ENCODE results near the gene SLCO1B3.
"Not testable (repeated sequence)": the region's sequence is repeated elsewhere in the genome, so short reads cannot be mapped to it uniquely, and the experiment has no call there.

Gene SLCO1B3

GRCh38 chr12:20810487-20810886, at the start of gene SLCO1B3:
Gene SLCO1B3, plus strand, starts transcription at chr12:20810705. Its CDS starts 5,034 bp downstream, at chr12:20815739.
- no peak for DNase-seq (ENCODE audit: low read depth)

- DNase-seq (ENCODE audit: low read depth): no peak
These were observed 33.1 kb upstream of the SLCO1B3 start for GRCh38 chr12:20777420-20777819.

- DNase-seq (ENCODE audit: low read depth): no peak
These were observed 31.5 kb upstream of the SLCO1B3 start for GRCh38 chr12:20778969-20779368.

- DNase-seq (ENCODE audit: low read depth): not testable (repeated sequence)
These were observed 30.5 kb upstream of the SLCO1B3 start for GRCh38 chr12:20779971-20780370.

GRCh38 chr12:20783796-20784357, 26.6 kb upstream of the SLCO1B3 start:
- DNase-seq (ENCODE audit: low read depth): not testable (repeated sequence)

GRCh38 chr12:20792971-20793370, 17.5 kb upstream of the SLCO1B3 start:
- no peak for DNase-seq (ENCODE audit: low read depth)

GRCh38 chr12:20798554-20798953, 12.0 kb upstream of the SLCO1B3 start:
- DNase-seq (ENCODE audit: low read depth): no peak

- no peak for DNase-seq (ENCODE audit: low read depth)
These were observed 10.3 kb upstream of the SLCO1B3 start for GRCh38 chr12:20800160-20800559.

GRCh38 chr12:20801035-20801434, 9.5 kb upstream of the SLCO1B3 start:
- DNase-seq (ENCODE audit: low read depth): no peak

GRCh38 chr12:20805921-20806320, 4.6 kb upstream of the SLCO1B3 start:
- DNase-seq (ENCODE audit: low read depth): no peak

GRCh38 chr12:20807192-20808080, 3.1 kb upstream of the SLCO1B3 start:
- DNase-seq (ENCODE audit: low read depth): no peak

- DNase-seq (ENCODE audit: low read depth): no peak
These were observed 2.0 kb upstream of the SLCO1B3 start for GRCh38 chr12:20808521-20808920.

- DNase-seq (ENCODE audit: low read depth): no peak
These were observed 5.1 kb downstream of the SLCO1B3 start for GRCh38 chr12:20815574-20815973.

GRCh38 chr12:20822415-20822814, 11.9 kb downstream of the SLCO1B3 start:
- no peak for DNase-seq (ENCODE audit: low read depth)

- no peak for DNase-seq (ENCODE audit: low read depth)
These were observed 12.4 kb downstream of the SLCO1B3 start for GRCh38 chr12:20822925-20823324.

GRCh38 chr12:20829919-20830318, 19.4 kb downstream of the SLCO1B3 start:
- DNase-seq (ENCODE audit: low read depth): no peak

GRCh38 chr12:20830456-20830855, 20.0 kb downstream of the SLCO1B3 start:
- DNase-seq (ENCODE audit: low read depth): no peak

- DNase-seq (ENCODE audit: low read depth): no peak
These were observed 22.4 kb downstream of the SLCO1B3 start for GRCh38 chr12:20832911-20833310.

GRCh38 chr12:20852649-20853048, 42.1 kb downstream of the SLCO1B3 start:
- no peak for DNase-seq (ENCODE audit: low read depth)

- DNase-seq (ENCODE audit: low read depth): no peak
These were observed 52.6 kb downstream of the SLCO1B3 start for GRCh38 chr12:20863056-20863455.

- no peak for DNase-seq (ENCODE audit: low read depth)
These were observed 55.4 kb downstream of the SLCO1B3 start for GRCh38 chr12:20865873-20866272.

GRCh38 chr12:20868277-20868676, 57.8 kb downstream of the SLCO1B3 start:
- DNase-seq (ENCODE audit: low read depth): no peak

GRCh38 chr12:20883288-20883687, 72.8 kb downstream of the SLCO1B3 start:
- DNase-seq (ENCODE audit: low read depth): no peak

- DNase-seq (ENCODE audit: low read depth): no peak
These were observed 74.6 kb downstream of the SLCO1B3 start for GRCh38 chr12:20885116-20885515.
